ENCODE measurements around the gene RSAD1.

DNA sequence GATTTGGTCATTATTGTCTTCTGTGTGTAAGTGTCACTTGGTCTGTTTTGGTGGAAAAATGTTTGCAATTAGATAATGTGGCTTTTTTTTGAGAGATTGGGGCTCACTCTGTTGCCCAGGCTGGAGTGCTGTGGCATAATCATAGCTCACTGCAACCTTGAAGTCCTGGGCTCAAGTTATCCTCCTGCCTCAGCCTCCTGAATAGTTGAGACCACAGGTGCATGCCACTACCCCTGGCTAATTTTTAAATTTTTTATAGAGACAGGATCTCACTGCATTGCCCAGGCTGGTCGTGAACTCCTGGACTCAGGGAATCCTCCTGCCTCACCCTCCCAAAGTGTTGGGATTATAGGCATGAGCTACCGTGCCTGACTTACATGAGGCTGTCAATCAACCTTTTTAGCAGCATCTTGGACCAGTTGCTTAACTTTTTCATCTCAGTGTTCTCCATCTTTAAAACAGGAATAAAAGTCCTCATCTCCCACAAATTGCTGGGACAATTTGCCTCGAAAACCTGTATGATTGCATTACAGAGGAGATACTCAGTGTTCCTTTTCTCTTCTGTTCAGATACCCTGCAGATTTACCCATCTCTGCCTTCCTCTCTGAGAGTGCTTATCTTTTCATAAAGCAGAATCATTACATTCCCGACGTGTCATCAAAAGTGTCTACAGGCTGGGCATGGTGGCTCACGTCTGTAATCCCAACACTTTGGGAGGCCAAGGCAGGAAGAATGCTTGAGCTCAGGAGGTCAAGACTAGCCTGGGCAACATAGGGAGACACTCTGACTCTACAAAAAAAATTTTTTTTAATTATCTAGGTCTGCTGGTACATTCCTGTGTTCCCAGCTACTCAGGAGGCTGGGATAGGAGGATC, 33.6 kb upstream of the RSAD1 start:
- TF ChIP-seq CTCF (conservative IDR thresholded peaks at IDR 0.05) (no peak), ZFX (IDR thresholded peaks at IDR 0.05) (no peak)

All from C4-2B (cell line).